Neural cell (in vitro differentiated cells): ENCODE results near the gene CYTH3.

ENCODE experiments used
- CTCF ChIP-seq: fragments of 450-650 bp; IDR thresholded peaks from 2 replicates; pipeline ENCODE4 v1.5.1; 2014; ENCODE audit warnings: antibody characterized with exemption, mild to moderate bottlenecking, moderate library complexity; ENCODE audit not compliant: poor library complexity, severe bottlenecking
- POLR2AphosphoS5 ChIP-seq: IDR thresholded peaks from 2 replicates; pipeline ENCODE4 v1.6.1; 2012
- REST ChIP-seq: IDR thresholded peaks from 2 replicates; pipeline ENCODE4 v1.6.1; 2012; ENCODE audit warnings: borderline replicate concordance
- SMC3 ChIP-seq: fragments of 450-650 bp; conservative IDR thresholded peaks from 2 replicates; pipeline ENCODE4 v1.6.1; 2014; ENCODE audit warnings: antibody characterized with exemption, mild to moderate bottlenecking, moderate library complexity; ENCODE audit not compliant: poor library complexity

- TF ChIP-seq POLR2AphosphoS5 (no peak), CTCF (no peak), SMC3 (no peak), REST (no peak)
These were observed 45.1 kb downstream of the CYTH3 start for GRCh38 chr7:6227294-6227846.
